Loucy (cell line): ENCODE data around the gene SOX3.

Experiments
- H2AFZ ChIP-seq: fragments of 200-600 bp; sonication (generic); 2 replicates; pipeline ENCODE4 v1.6.0; 2016; ENCODE audit warnings: antibody characterized with exemption, mild to moderate bottlenecking, low read length, moderate library complexity
- H3F3A ChIP-seq: fragments of 200-600 bp; 2 replicates; pipeline ENCODE4 v1.6.0; 2016; ENCODE audit warnings: antibody characterized with exemption, low read depth, mild to moderate bottlenecking
- H3K27me3 ChIP-seq: fragments of 200-600 bp; sonication (generic); 2 replicates; pipeline ENCODE4 v1.6.1; 2014; ENCODE audit warnings: low read length, mild to moderate bottlenecking; ENCODE audit not compliant: insufficient read depth, poor library complexity, severe bottlenecking
- H3K36me3 ChIP-seq: fragments of 200-600 bp; sonication (generic); 2 replicates; pipeline ENCODE4 v1.6.1; 2016; ENCODE audit warnings: low read length; ENCODE audit not compliant: insufficient read depth
- H3K4me1 ChIP-seq: fragments of 200-600 bp; sonication (generic); 2 replicates; pipeline ENCODE4 v1.5.1; 2014; ENCODE audit warnings: low read length, mild to moderate bottlenecking; ENCODE audit not compliant: insufficient read depth, poor library complexity, severe bottlenecking
- H3K4me2 ChIP-seq: fragments of 200-600 bp; sonication (generic); 2 replicates; pipeline ENCODE4 v1.6.0; 2014; ENCODE audit warnings: antibody characterized with exemption, low read length, low read depth, mild to moderate bottlenecking; ENCODE audit not compliant: poor library complexity, severe bottlenecking
- H3K4me3 ChIP-seq: fragments of 200-600 bp; sonication (generic); 2 replicates; pipeline ENCODE4 v1.5.1; 2014; ENCODE audit warnings: low read length, mild to moderate bottlenecking, mixed read lengths; ENCODE audit not compliant: poor library complexity, severe bottlenecking
- H3K79me2 ChIP-seq: fragments of 200-600 bp; sonication (generic); 2 replicates; pipeline ENCODE4 v1.6.1; 2014; ENCODE audit warnings: low read length; ENCODE audit not compliant: insufficient read depth
- H3K9ac ChIP-seq: fragments of 200-600 bp; sonication (generic); 2 replicates; pipeline ENCODE4 v1.6.0; 2014; ENCODE audit warnings: mild to moderate bottlenecking, low read depth, low read length, moderate library complexity; ENCODE audit not compliant: poor library complexity, severe bottlenecking
- H3K9me2 ChIP-seq: fragments of 200-600 bp; sonication (generic); replicated peaks from 2 replicates; pipeline ENCODE4 v1.6.1; 2016; ENCODE audit warnings: low read depth, low read length, mixed read lengths
- H3K9me3 ChIP-seq: fragments of 200-600 bp; sonication (generic); 2 replicates; pipeline ENCODE4 v1.6.1; 2014; ENCODE audit warnings: mild to moderate bottlenecking, antibody characterized with exemption, low read length, low read depth; ENCODE audit not compliant: insufficient read depth
- H4K20me1 ChIP-seq: fragments of 200-600 bp; sonication (generic); 2 replicates; pipeline ENCODE4 v1.6.0; 2014; ENCODE audit warnings: antibody characterized with exemption, low read length, mild to moderate bottlenecking; ENCODE audit not compliant: insufficient read depth, poor library complexity, severe bottlenecking
- CTCF ChIP-seq: fragments of 200-600 bp; sonication (generic); conservative IDR thresholded peaks from 2 replicates; pipeline ENCODE4 v1.5.1; 2014; ENCODE audit warnings: mild to moderate bottlenecking, antibody characterized with exemption, low read length
- EZH2phosphoT487 ChIP-seq: fragments of 200-600 bp; IDR thresholded peaks from 2 replicates; pipeline ENCODE4 v1.6.1; 2018; ENCODE audit warnings: antibody characterized with exemption, mild to moderate bottlenecking, moderate library complexity, borderline replicate concordance

The SOX3 gene

GRCh38 chrX:140514554-140514953 lies 9.7 kb upstream of the SOX3 start:
- no peak overlapping the region for H3K9ac ChIP-seq
- H4K20me1 ChIP-seq, result no peaks in the 10 kb centered on the region
- no peaks in the 10 kb centered on the region for H3K27me3 ChIP-seq
- no peaks in the 10 kb centered on the region for H3K9me3 ChIP-seq
- H3K4me2 ChIP-seq, result no peak overlapping the region
- no peak overlapping the region for H2AFZ ChIP-seq
- no peaks in the 10 kb centered on the region for H3K79me2 ChIP-seq
- H3K36me3 ChIP-seq, result no peaks in the 10 kb centered on the region
- no peaks in the 10 kb centered on the region for H3K9me2 ChIP-seq
- no peaks in the 10 kb centered on the region for H3F3A ChIP-seq
- no peak overlapping the region for H3K4me3 ChIP-seq
- no peaks in the 10 kb centered on the region for H3K4me1 ChIP-seq
- TF ChIP-seq EZH2phosphoT487 (no peak), CTCF (no peak)

GRCh38 chrX:140510895-140511295 lies 6.0 kb upstream of the SOX3 start:
- no peaks in the 10 kb centered on the region for H3K9me3 ChIP-seq

GRCh38 chrX:140510306-140510676 lies 5.4 kb upstream of the SOX3 start:
- TF ChIP-seq CTCF (no peak), EZH2phosphoT487 (no peak)
- H3F3A ChIP-seq, result no peaks in the 10 kb centered on the region
- no peak overlapping the region for H3K4me2 ChIP-seq
- no peaks in the 10 kb centered on the region for H3K9me3 ChIP-seq
- no peak overlapping the region for H3K9ac ChIP-seq
- no peaks in the 10 kb centered on the region for H3K4me1 ChIP-seq
- H2AFZ ChIP-seq, result no peak overlapping the region
- no peaks in the 10 kb centered on the region for H4K20me1 ChIP-seq
- no peaks in the 10 kb centered on the region for H3K79me2 ChIP-seq
- no peaks in the 10 kb centered on the region for H3K27me3 ChIP-seq
- no peak overlapping the region for H3K4me3 ChIP-seq
- H3K9me2 ChIP-seq, result no peaks in the 10 kb centered on the region
- no peaks in the 10 kb centered on the region for H3K36me3 ChIP-seq

More at GRCh38 chrX:140510895-140511295, 6.0 kb upstream of the SOX3 start:
- H3K9me2 ChIP-seq, result no peaks in the 10 kb centered on the region
- no peak for TF ChIP-seq EZH2phosphoT487
- TF ChIP-seq CTCF, result no peak
- no peaks in the 10 kb centered on the region for H3K79me2 ChIP-seq
- no peaks in the 10 kb centered on the region for H3K4me1 ChIP-seq
- H3K4me2 ChIP-seq, result no peak overlapping the region
- H3F3A ChIP-seq, result no peaks in the 10 kb centered on the region
- no peak overlapping the region for H3K9ac ChIP-seq
- no peaks in the 10 kb centered on the region for H4K20me1 ChIP-seq
- no peaks in the 10 kb centered on the region for H3K27me3 ChIP-seq
- H2AFZ ChIP-seq, result no peak overlapping the region
- H3K4me3 ChIP-seq, result no peak overlapping the region
- no peaks in the 10 kb centered on the region for H3K36me3 ChIP-seq
